Adipocyte (in vitro differentiated cells): ENCODE results near the gene KCNQ1OT1.
A peak's percentile ranks its signal among the peaks of the same experiment; 100 is the strongest.

Experiments
- DNase-seq: peaks from one replicate; pipeline ENCODE4 v3.0.0-alpha.2; 2015; ENCODE audit warnings: low read depth
- H3K27me3 ChIP-seq: replicated peaks from 2 replicates; pipeline ENCODE4 v1.7.0; 2013; ENCODE audit warnings: mild to moderate bottlenecking, low read length, moderate library complexity; ENCODE audit not compliant: control insufficient read depth, insufficient read depth
- H3K36me3 ChIP-seq: 2 replicates; pipeline ENCODE4 v1.7.0; 2013; ENCODE audit warnings: low read length, mild to moderate bottlenecking, moderate library complexity; ENCODE audit not compliant: control insufficient read depth, insufficient read depth, severe bottlenecking
- H3K4me1 ChIP-seq: 2 replicates; pipeline ENCODE4 v1.7.0; 2013; ENCODE audit warnings: mild to moderate bottlenecking, low read length, moderate library complexity; ENCODE audit not compliant: control insufficient read depth, insufficient read depth
- H3K4me3 ChIP-seq: 2 replicates; pipeline ENCODE4 v1.7.0; 2013; ENCODE audit warnings: mild to moderate bottlenecking, low read length, moderate library complexity
- H3K9ac ChIP-seq: 2 replicates; pipeline ENCODE4 v1.7.0; 2013; ENCODE audit warnings: mild to moderate bottlenecking, low read length, moderate library complexity
- H3K9me3 ChIP-seq: 2 replicates; pipeline ENCODE4 v1.7.0; 2013; ENCODE audit warnings: mild to moderate bottlenecking, low read length, moderate library complexity; ENCODE audit not compliant: control insufficient read depth

KCNQ1OT1 gene

DNA sequence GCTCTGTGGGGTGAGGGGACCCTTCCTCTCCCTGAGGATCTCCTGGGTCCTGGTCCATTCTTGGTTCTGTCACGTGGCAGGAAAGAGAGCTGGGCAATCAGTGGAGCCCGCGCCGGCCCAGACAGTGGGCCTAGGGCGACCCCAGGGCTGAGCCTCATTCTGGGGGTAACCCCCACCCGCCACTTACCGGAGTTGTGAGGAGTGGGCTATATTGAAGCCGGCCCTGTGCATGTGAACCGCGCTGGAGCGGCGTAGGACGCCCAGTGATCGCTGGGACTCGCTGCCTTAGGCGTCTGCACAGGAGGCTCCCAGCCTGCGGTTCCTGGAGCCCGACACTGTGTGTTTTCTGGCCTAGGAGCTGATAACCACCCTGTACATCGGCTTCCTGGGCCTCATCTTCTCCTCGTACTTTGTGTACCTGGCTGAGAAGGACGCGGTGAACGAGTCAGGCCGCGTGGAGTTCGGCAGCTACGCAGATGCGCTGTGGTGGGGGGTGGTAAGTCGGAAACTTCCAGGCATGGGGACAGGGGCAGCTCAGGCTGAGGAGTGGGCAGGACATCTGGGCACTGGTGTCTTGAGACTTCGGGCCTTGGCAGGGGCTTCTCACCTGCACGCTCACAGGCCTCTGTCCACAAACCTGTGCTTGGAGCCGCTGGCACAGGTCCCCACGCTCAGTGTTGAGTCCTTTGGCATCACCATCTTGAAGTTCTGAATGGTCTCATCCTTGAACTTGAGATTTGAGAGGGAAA, 127.1 kb downstream of the KCNQ1OT1 start:
- no peak for DNase-seq
- no peak overlapping the region for H3K4me3 ChIP-seq
- no peaks in the 10 kb centered on the region for H3K36me3 ChIP-seq
- H3K4me1 ChIP-seq, result no peaks in the 10 kb centered on the region
- peaks cover 2% of the 10 kb centered on the region for H3K27me3 ChIP-seq
- no peaks in the 10 kb centered on the region for H3K9me3 ChIP-seq
- no peak overlapping the region for H3K9ac ChIP-seq

DNA sequence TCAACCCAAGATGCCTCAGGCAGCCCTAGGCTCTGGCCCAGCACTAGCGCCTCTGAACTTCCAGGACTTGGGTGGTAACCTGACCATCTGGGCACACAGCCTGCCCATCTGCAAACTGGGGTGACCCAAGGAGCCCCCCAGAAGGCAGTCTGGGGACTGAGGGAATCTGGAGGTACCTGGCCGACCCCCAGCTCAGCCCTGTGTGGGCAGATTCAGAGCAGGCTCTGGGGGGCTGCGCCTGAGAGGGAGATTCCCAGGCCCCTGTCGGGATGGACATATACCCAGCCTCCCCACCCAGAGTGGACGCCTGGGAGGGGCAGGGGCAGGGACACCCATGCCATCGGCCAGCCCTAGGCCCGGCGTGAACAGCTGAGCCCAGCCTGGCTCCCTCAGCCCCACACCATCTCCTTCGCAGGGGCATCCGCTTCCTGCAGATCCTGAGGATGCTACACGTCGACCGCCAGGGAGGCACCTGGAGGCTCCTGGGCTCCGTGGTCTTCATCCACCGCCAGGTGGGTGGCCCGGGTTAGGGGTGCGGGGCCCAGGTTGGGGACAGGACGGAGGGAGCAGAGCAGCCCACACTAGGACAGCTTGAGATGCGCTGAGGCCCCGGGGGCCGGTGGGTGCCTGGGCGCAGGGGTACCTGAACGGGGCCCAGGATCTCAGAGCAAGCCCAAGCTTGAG, 128.1 kb downstream of the KCNQ1OT1 start:
- H3K36me3 ChIP-seq, result no peaks in the 10 kb centered on the region
- H3K9ac ChIP-seq, result no peak overlapping the region
- no peaks in the 10 kb centered on the region for H3K4me1 ChIP-seq
- no peak for DNase-seq
- no peak overlapping the region for H3K4me3 ChIP-seq
- H3K27me3 ChIP-seq, result peaks cover 2% of the 10 kb centered on the region
- H3K9me3 ChIP-seq, result no peaks in the 10 kb centered on the region

DNA sequence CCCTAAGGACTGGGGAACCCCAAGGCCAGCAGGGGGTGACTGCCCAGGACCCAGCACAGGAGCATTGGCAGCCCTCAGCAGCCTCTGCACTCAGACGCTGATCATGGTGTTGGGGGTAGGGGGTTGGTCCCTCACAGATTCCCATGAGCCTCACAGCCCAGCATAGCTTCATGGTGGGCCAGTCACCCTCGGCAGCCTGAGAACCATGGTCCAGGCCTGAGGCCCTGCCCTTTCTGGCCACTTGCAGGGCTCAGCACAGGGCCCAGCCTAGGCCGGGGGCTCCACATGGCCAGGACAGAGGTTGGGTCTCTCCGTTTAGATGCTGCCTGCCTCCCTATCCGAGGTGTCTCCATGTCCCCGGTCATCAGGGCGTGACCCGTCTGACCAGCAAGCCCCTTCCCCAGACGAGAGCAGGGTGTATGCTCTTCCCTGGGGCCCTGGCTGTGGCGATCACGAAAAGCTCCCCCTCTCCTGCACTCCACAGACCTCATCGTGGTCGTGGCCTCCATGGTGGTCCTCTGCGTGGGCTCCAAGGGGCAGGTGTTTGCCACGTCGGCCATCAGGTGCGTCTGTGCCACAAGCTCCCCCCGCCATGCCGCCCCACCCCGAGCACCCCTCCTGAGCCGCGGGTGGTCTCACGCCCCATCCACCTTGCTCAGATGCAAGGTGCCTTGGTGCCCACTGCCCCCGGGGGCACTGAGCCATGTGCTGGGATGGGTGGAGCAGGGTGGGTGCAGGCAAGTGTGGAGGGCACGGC, 128.8 kb downstream of the KCNQ1OT1 start:
- Histone ChIP-seq H3K9ac (no peak overlapping the region), H3K4me1 (no peaks in the 10 kb centered on the region), H3K9me3 (no peaks in the 10 kb centered on the region), H3K36me3 (no peaks in the 10 kb centered on the region), H3K4me3 (no peak overlapping the region), H3K27me3 (peaks cover 7% of the 10 kb centered on the region)
- no peak for DNase-seq

DNA sequence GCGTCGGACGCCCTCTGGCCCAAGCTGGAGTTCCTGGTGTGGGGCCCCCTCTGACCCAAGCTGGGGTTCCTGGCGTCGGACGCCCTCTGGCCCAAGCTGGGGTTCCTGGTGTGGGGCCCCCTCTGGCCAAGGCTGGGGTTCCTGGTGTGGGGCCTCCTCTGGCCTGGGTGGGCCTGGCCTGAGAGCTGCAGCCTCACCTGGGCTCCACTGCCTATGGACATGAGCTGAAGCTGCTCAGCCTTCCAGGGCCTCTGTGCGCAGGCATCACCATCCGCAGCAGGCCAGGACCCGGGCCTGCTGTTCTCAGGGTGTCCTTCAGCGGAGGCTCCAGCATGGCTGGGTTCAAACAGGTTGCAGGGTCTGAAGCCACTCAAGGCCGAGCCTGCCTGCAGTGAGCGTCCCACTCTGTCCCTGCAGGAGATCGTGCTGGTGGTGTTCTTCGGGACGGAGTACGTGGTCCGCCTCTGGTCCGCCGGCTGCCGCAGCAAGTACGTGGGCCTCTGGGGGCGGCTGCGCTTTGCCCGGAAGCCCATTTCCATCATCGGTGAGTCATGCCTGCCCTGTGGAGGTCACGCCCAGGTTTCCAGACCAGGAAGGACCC, 129.5 kb downstream of the KCNQ1OT1 start:
- Histone ChIP-seq H3K4me3 (no peak overlapping the region), H3K36me3 (no peaks in the 10 kb centered on the region), H3K9ac (no peak overlapping the region), H3K27me3 (peaks cover 5% of the 10 kb centered on the region), H3K4me1 (no peaks in the 10 kb centered on the region), H3K9me3 (no peaks in the 10 kb centered on the region)
- DNase-seq, result no peak

DNA sequence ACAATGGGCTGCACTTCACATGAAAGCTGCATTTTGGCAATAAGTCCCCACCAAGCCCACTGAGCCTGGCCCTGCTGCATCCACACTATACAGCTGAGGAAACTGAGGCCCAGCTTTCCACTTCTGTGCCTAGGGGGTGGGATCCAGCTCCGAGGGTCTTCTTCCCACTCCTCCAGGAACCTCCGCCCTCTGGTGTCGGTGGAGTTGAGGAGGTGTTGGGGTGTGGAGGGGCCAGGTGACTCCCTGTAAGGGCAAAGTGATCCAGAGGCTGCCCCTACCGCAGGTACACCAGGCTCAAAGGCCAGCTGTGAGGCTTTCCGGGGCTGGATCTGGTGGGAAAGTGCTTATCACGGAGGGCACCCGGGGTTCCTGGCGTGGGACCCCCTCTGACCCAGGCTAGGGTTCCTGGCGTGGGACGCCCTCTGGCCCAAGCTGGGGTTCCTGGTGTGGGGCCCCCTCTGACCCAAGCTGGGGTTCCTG, 130.0 kb downstream of the KCNQ1OT1 start:
- H3K36me3 ChIP-seq, result no peaks in the 10 kb centered on the region
- no peak overlapping the region for H3K9ac ChIP-seq
- no peaks in the 10 kb centered on the region for H3K4me1 ChIP-seq
- peaks cover 5% of the 10 kb centered on the region for H3K27me3 ChIP-seq
- no peaks in the 10 kb centered on the region for H3K9me3 ChIP-seq
- DNase-seq, result no peak
- H3K4me3 ChIP-seq, result no peak overlapping the region

DNA sequence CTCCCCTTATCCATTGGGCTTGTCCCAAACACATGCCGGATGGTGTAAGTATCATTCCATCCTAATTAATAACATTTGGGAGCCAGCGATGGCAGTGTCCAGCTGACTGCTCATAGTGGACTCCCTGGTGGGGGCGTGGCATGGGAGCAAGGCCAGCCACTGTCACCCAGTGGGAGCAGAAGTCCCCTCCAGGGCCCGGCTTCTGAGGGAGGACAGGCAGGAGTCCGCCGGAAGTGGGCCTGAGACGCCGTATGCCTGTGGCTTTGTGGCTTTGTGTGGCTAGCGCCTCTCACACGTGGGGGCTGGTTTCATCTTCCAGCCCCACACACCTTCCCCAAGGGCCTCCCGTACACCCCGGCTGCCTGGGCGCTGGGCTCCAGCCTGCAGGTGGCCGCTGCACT, 130.5 kb downstream of the KCNQ1OT1 start:
- Histone ChIP-seq H3K4me1 (no peaks in the 10 kb centered on the region), H3K27me3 (peaks cover 5% of the 10 kb centered on the region), H3K9me3 (no peaks in the 10 kb centered on the region), H3K36me3 (no peaks in the 10 kb centered on the region), H3K4me3 (no peak overlapping the region), H3K9ac (no peak overlapping the region)
- peak; percentile 43 for DNase-seq

DNA sequence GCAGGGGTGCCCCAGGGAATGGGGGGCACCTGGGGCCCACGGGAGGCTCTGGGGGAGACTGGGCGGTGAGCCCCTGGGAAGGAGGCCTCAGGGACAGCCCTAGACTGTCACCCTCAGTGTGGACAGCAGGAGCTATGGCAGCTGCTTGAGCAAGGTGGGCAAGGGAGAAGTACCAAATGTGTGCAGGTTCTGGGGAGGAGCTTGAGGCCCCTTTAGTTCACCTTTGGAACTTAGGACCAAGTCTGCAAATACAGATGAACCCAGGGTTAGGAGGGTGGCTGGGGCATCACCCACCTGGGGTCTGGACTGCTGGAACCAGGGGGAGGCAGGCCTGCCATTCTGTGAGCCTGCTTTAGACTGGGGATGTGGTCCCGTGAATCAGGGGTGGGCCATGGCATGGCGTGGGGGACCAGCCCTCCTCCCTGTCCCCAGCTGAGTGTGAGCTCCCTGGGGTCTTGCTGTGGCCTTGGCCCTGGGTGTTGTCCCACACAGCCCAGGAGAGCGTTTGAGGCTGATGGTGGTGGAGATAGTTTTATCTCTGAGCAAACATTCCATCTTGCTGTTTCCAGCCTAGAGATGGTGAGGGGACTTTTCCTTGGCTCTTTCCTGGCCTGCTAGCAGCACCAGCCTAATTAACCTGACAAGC, 132.6 kb downstream of the KCNQ1OT1 start:
- DNase-seq, result no peak

DNA sequence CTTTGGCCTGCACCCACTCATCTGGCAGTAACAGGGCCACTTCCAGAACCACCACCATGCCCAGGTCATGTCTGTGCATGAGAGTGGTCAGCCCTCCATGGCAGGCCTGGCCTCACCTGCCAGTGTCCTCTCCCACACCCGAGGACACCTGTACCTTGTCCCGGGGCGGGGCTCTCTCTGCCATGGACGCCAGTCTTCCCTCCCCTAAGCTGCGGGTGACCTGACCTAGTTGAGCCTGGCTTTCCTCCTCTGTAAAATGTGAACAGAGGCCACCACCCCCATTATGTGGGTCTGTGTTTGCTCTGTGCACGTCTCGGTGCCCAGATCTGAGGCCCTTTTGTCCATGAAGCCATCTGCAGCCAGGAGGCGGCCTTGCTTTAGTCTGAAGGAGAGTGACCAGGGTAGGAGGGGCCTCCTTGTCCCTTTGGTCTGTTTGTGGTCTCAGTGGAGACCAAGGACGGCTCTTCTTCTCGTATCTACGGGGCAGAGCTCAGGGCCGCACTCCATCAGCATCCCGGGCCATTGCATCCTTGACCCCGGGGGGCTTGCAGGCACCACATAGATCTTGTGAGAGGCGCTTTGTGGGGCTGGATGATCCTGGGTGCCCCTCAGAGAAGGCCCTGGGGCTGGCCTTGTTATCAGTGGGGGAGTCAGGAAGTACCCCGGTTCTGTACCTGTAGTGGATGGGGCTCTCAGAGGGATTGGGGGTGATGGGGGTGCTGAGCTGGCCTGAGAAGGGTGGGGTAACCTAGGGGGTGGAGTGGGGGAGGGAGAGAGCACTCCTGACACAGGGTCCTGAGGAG, 133.4 kb downstream of the KCNQ1OT1 start:
- H3K9ac ChIP-seq, result no peak overlapping the region
- H3K9me3 ChIP-seq, result no peaks in the 10 kb centered on the region
- H3K27me3 ChIP-seq, result peaks cover 9% of the 10 kb centered on the region
- no peak overlapping the region for H3K4me3 ChIP-seq
- DNase-seq, result no peak
- no peaks in the 10 kb centered on the region for H3K4me1 ChIP-seq
- H3K36me3 ChIP-seq, result no peaks in the 10 kb centered on the region

More for the DNA sequence above, 132.6 kb downstream of the KCNQ1OT1 start:
- H3K9me3 ChIP-seq, result no peaks in the 10 kb centered on the region
- H3K9ac ChIP-seq, result no peak overlapping the region
- H3K4me3 ChIP-seq, result no peak overlapping the region
- H3K27me3 ChIP-seq, result peaks cover 9% of the 10 kb centered on the region
- no peaks in the 10 kb centered on the region for H3K36me3 ChIP-seq
- H3K4me1 ChIP-seq, result no peaks in the 10 kb centered on the region

DNA sequence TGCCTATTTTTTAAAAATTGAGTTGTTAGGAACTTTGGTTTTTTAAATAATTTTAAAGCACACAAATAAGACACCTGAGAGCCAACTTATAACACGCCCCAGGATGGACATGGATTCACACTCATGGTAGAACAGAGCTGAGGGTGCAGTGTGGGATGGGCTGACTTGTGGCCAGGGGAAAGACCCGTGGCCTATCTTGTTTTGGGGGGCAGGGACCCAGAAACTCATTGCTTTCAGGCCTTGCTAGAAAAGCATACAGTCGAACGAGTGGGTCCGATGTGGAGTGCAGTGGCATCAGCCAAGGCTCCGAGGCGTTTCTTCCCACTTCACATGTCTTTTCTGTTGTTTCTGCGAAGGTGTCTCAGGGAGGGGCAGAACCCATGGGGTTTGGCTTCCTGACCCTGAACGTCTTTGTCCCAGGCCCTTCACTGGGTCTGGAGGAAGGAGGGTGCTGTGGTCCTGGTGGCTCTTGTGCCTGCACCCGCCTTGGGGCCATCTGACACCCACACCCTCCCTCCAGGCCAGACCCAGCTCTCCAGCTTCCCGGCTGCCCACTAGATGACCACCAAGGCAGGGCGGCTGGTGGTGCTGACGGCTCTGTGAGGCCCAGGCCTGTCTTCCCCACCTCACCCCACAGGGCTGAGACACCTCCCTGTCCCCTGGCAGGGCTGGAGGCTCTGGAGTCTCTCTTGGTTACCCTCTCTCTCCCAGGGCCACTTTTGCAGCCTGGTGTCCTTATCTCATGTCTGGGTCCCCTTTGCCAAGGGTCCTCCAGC, 134.2 kb downstream of the KCNQ1OT1 start:
- DNase-seq, result no peak
- peaks cover 9% of the 10 kb centered on the region for H3K27me3 ChIP-seq
- no peaks in the 10 kb centered on the region for H3K9me3 ChIP-seq
- H3K4me1 ChIP-seq, result no peaks in the 10 kb centered on the region
- H3K36me3 ChIP-seq, result no peaks in the 10 kb centered on the region
- no peak overlapping the region for H3K4me3 ChIP-seq
- no peak overlapping the region for H3K9ac ChIP-seq
